SK-N-SH (cell line): Measurements from ENCODE around the gene COMMD3. TPM values are rescaled to one million over a fixed set of nuclear protein-coding genes. Genes with fewer than 3 reads are reported as not detected.

Source experiments
- CTCF ChIA-PET: fragments of 300-600, 350-600 bp; formaldehyde crosslinking; extraction: SDS; loops from one replicate; lab custom pipeline; 2021; lab: Yijun Ruan, JAX
- POLR2A ChIA-PET: fragments of 350-600 bp; sonication (Branson Sonifier 250); formaldehyde crosslinking; extraction: SDS; loops from one replicate; lab custom pipeline; 2020; ENCODE audit warnings: antibody characterized with exemption, inconsistent platforms; lab: Yijun Ruan, JAX
- DNase-seq: peaks from one replicate; pipeline ENCODE4 v3.0.0; 2012
- H2AFZ ChIP-seq: fragments of 200-600 bp; sonication (generic); 2 replicates; pipeline ENCODE4 v1.8.1; 2016; ENCODE audit warnings: antibody characterized with exemption, mild to moderate bottlenecking, low read depth
- H3F3A ChIP-seq: fragments of 200-600 bp; sonication (generic); replicated peaks from 2 replicates; pipeline ENCODE3; 2016; ENCODE audit warnings: antibody characterized with exemption, mild to moderate bottlenecking; ENCODE audit not compliant: insufficient read depth
- H3K27ac ChIP-seq, 2 experiments: fragments of 200-500 bp in 1 of 2; fragments of 200-600 bp in 1 of 2; sonication (Bioruptor generic) in 1 of 2; sonication (generic), shearing (Covaris generic) in 1 of 2; 2 replicates each; pipeline versions ENCODE4 v1.5.1 to v1.6.1; 2014 to 2016; ENCODE audit warnings: low read depth in 2 of 2, inconsistent platforms in 1 of 2, low read length in 1 of 2, mild to moderate bottlenecking in 1 of 2, mixed read lengths in 1 of 2
- H3K27me3 ChIP-seq: fragments of 200-600 bp; sonication (generic), shearing (Covaris generic); 2 replicates; pipeline ENCODE4 v1.6.1; 2016; ENCODE audit warnings: mixed run types; ENCODE audit not compliant: insufficient read depth
- H3K36me3 ChIP-seq, 2 experiments: fragments of 200-500 bp in 1 of 2; fragments of 200-600 bp in 1 of 2; sonication (Bioruptor generic) in 1 of 2; sonication (generic) in 1 of 2; replicated peaks in 1 of 2; 2 replicates each; pipeline versions ENCODE3 to v1.5.1; 2014 to 2016; ENCODE audit warnings: low read length in 1 of 2, mild to moderate bottlenecking in 1 of 2; ENCODE audit not compliant: insufficient read depth in 2 of 2, control insufficient read depth in 1 of 2
- H3K4me1 ChIP-seq, 2 experiments: fragments of 200-500 bp in 1 of 2; fragments of 200-600 bp in 1 of 2; sonication (Bioruptor generic) in 1 of 2; sonication (generic), shearing (Covaris generic) in 1 of 2; 2 replicates each; pipeline versions ENCODE4 v1.5.1 to v1.6.1; 2014 to 2016; ENCODE audit warnings: low read depth in 1 of 2, low read length in 1 of 2, mixed run types in 1 of 2; ENCODE audit not compliant: insufficient read depth in 2 of 2, control insufficient read depth in 1 of 2
- H3K4me2 ChIP-seq: fragments of 200-600 bp; sonication (generic), shearing (Covaris generic); 2 replicates; pipeline ENCODE4 v1.6.1; 2017; ENCODE audit warnings: mixed run types
- H3K4me3 ChIP-seq, 2 experiments: fragments of 200-500 bp in 1 of 2; fragments of 200-600 bp in 1 of 2; sonication (Bioruptor generic) in 1 of 2; sonication (generic), shearing (Covaris generic) in 1 of 2; 2 replicates each; pipeline versions ENCODE4 v1.5.1 to v1.8.1; 2014 to 2016; ENCODE audit warnings: low read depth in 2 of 2, inconsistent platforms in 1 of 2, low read length in 1 of 2, mild to moderate bottlenecking in 1 of 2, mixed read lengths in 1 of 2, moderate library complexity in 1 of 2
- H3K79me2 ChIP-seq: fragments of 200-600 bp; sonication (generic); 2 replicates; pipeline ENCODE4 v1.8.1; 2017; ENCODE audit warnings: mild to moderate bottlenecking; ENCODE audit not compliant: insufficient read depth
- H3K9ac ChIP-seq: fragments of 200-600 bp; sonication (generic); 2 replicates; pipeline ENCODE4 v1.6.1; 2017; ENCODE audit warnings: mixed run types
- H3K9me2 ChIP-seq: fragments of 200-600 bp; sonication (generic); 2 replicates; pipeline ENCODE4 v1.6.1; 2017; ENCODE audit warnings: mixed run types
- H3K9me3 ChIP-seq: fragments of 200-600 bp; sonication (generic); 2 replicates; pipeline ENCODE4 v1.6.1; 2017; ENCODE audit warnings: mixed run types, mild to moderate bottlenecking, moderate library complexity
- H4K20me1 ChIP-seq: fragments of 200-600 bp; sonication (generic); 2 replicates; pipeline ENCODE4 v1.6.1; 2017; ENCODE audit warnings: mild to moderate bottlenecking, mixed run types; ENCODE audit not compliant: insufficient read depth
- CHD2 ChIP-seq: fragments of 150-350 bp; IDR thresholded peaks from 2 replicates; pipeline ENCODE4 v1.6.1; 2018; ENCODE audit warnings: low read length; ENCODE audit not compliant: partially characterized antibody
- EZH2phosphoT487 ChIP-seq: fragments of 200-600 bp; sonication (generic); IDR thresholded peaks from 2 replicates; pipeline ENCODE4 v1.6.1; 2017; ENCODE audit warnings: low read depth, mixed run types, mild to moderate bottlenecking, antibody characterized with exemption, moderate library complexity, borderline replicate concordance
- FOXJ3 ChIP-seq: sonication (generic); formaldehyde crosslinking; IDR thresholded peaks from 2 replicates; pipeline ENCODE4 v1.5.1; 2020; ENCODE audit warnings: mild to moderate bottlenecking, missing genetic modification reagents
- FOXM1 ChIP-seq: IDR thresholded peaks from 2 replicates; pipeline ENCODE4 v1.4.0; 2012; ENCODE audit warnings: low read depth, mild to moderate bottlenecking
- GABPA ChIP-seq: IDR thresholded peaks from 2 replicates; pipeline ENCODE4 v1.4.0; 2012; ENCODE audit warnings: low read depth, mild to moderate bottlenecking
- GATA2 ChIP-seq: sonication (generic); formaldehyde crosslinking; IDR thresholded peaks from 2 replicates; pipeline ENCODE4 v1.5.0; 2020; ENCODE audit warnings: mild to moderate bottlenecking, missing genetic modification reagents
- JUND ChIP-seq: IDR thresholded peaks from 2 replicates; pipeline ENCODE4 v1.4.0; 2012
- NFIC ChIP-seq: IDR thresholded peaks from 2 replicates; pipeline ENCODE4 v1.4.0; 2012; ENCODE audit warnings: borderline replicate concordance
- NRF1 ChIP-seq: IDR thresholded peaks from 2 replicates; pipeline ENCODE4 v1.6.1; 2012; ENCODE audit warnings: low read depth, mild to moderate bottlenecking, low read length
- RFX5 ChIP-seq: IDR thresholded peaks from 2 replicates; pipeline ENCODE4 v1.6.1; 2012; ENCODE audit warnings: mild to moderate bottlenecking, improper control_type of control experiment, low read length
- SIN3A ChIP-seq: IDR thresholded peaks from 2 replicates; pipeline ENCODE4 v1.6.1; 2012; ENCODE audit warnings: low read depth, mild to moderate bottlenecking, low read length, moderate library complexity, borderline replicate concordance
- TEAD4 ChIP-seq: IDR thresholded peaks from 2 replicates; pipeline ENCODE4 v1.4.0; 2012; ENCODE audit warnings: mild to moderate bottlenecking, borderline replicate concordance; ENCODE audit not compliant: insufficient read depth
- WGBS: methylation state at CpG from one replicate; pipeline ENCODE4 v1.1.6; 2017; ENCODE audit warnings: low lambda C conversion rate; 5-methylcytosine and 5-hydroxymethylcytosine counted together
- polyA plus RNA-seq, 3 experiments: library from polyadenylated mRNA; depleted of rRNA; stranded (reverse); fragments of >200 nt; gene quantifications; 2 replicates each; pipeline ENCODE4 v1.2.3, GENCODE V29; 2012
- TF ChIP-seq, protein P1 (sequence below): fragments of 150-350 bp; IDR thresholded peaks from 2 replicates; pipeline ENCODE4 v1.6.1; 2016; ENCODE audit warnings: mild to moderate bottlenecking, low read depth, low read length
- TF ChIP-seq, protein P2 (sequence below): IDR thresholded peaks from 2 replicates; pipeline ENCODE4 v1.6.1; 2012; ENCODE audit warnings: mild to moderate bottlenecking, low read depth, low read length, moderate library complexity
- TF ChIP-seq, protein P3 (sequence below): fragments of 200-600 bp; sonication (generic); IDR thresholded peaks from 2 replicates; pipeline ENCODE4 v1.6.1; 2017; ENCODE audit warnings: antibody characterized with exemption, mild to moderate bottlenecking, moderate library complexity
- TF ChIP-seq, protein P4 (sequence below): IDR thresholded peaks from 2 replicates; pipeline ENCODE4 v1.4.0; 2012; ENCODE audit warnings: low read depth, borderline replicate concordance

The COMMD3 gene
- polyA plus RNA-seq, 1 of the 3 experiments (the other 2 are of a cell fraction): 26.9 TPM

DNA sequence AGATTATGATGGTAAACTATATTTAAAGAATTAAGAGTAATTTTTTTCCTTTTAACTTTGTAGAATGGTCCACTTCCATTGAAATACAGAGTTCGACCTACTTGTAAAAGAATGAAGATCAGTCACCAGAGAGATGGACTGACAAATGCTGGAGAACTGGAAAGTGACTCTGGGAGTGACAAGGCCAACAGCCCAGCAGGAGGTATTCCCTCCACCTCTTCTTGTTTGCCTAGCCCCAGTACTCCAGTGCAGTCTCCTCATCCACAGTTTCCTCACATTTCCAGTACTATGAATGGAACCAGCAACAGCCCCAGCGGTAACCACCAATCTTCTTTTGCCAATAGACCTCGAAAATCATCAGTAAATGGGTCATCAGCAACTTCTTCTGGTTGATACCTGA is 13.0 kb downstream of the COMMD3 start:
- Histone ChIP-seq H3K9me2 (no peaks in the 10 kb centered on the region), H3K36me3 (peaks cover 47 to 54% of the 10 kb centered on the region in 2 experiments), H3K4me2 (no peak overlapping the region), H2AFZ (no peak overlapping the region), H3K9ac (no peak overlapping the region), H3K27me3 (no peaks in the 10 kb centered on the region), H3F3A (peaks cover 18% of the 10 kb centered on the region), H3K4me1 (peaks cover 0 to 11% of the 10 kb centered on the region in 2 experiments; a peak in 2 of 4 replicates), H3K9me3 (no peaks in the 10 kb centered on the region), H4K20me1 (peaks cover 7% of the 10 kb centered on the region; the same call in 1 of the 2 replicates), H3K79me2 (peaks cover 9% of the 10 kb centered on the region), H3K4me3 (no peak overlapping the region), H3K27ac (no peak overlapping the region)
- WGBS: 92% methylated on average over 3 of the region's 3 CpGs
- DNase-seq: no peak
- TF ChIP-seq FOXJ3: no peak
- TF ChIP-seq, protein P1, sequence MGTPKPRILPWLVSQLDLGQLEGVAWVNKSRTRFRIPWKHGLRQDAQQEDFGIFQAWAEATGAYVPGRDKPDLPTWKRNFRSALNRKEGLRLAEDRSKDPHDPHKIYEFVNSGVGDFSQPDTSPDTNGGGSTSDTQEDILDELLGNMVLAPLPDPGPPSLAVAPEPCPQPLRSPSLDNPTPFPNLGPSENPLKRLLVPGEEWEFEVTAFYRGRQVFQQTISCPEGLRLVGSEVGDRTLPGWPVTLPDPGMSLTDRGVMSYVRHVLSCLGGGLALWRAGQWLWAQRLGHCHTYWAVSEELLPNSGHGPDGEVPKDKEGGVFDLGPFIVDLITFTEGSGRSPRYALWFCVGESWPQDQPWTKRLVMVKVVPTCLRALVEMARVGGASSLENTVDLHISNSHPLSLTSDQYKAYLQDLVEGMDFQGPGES: no peak
- TF ChIP-seq GATA2 (CRISPR knock-in tag): no peak
- TF ChIP-seq, protein P2, sequence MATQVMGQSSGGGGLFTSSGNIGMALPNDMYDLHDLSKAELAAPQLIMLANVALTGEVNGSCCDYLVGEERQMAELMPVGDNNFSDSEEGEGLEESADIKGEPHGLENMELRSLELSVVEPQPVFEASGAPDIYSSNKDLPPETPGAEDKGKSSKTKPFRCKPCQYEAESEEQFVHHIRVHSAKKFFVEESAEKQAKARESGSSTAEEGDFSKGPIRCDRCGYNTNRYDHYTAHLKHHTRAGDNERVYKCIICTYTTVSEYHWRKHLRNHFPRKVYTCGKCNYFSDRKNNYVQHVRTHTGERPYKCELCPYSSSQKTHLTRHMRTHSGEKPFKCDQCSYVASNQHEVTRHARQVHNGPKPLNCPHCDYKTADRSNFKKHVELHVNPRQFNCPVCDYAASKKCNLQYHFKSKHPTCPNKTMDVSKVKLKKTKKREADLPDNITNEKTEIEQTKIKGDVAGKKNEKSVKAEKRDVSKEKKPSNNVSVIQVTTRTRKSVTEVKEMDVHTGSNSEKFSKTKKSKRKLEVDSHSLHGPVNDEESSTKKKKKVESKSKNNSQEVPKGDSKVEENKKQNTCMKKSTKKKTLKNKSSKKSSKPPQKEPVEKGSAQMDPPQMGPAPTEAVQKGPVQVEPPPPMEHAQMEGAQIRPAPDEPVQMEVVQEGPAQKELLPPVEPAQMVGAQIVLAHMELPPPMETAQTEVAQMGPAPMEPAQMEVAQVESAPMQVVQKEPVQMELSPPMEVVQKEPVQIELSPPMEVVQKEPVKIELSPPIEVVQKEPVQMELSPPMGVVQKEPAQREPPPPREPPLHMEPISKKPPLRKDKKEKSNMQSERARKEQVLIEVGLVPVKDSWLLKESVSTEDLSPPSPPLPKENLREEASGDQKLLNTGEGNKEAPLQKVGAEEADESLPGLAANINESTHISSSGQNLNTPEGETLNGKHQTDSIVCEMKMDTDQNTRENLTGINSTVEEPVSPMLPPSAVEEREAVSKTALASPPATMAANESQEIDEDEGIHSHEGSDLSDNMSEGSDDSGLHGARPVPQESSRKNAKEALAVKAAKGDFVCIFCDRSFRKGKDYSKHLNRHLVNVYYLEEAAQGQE: no peak
- TF ChIP-seq RFX5: no peak
- TF ChIP-seq, protein P3, sequence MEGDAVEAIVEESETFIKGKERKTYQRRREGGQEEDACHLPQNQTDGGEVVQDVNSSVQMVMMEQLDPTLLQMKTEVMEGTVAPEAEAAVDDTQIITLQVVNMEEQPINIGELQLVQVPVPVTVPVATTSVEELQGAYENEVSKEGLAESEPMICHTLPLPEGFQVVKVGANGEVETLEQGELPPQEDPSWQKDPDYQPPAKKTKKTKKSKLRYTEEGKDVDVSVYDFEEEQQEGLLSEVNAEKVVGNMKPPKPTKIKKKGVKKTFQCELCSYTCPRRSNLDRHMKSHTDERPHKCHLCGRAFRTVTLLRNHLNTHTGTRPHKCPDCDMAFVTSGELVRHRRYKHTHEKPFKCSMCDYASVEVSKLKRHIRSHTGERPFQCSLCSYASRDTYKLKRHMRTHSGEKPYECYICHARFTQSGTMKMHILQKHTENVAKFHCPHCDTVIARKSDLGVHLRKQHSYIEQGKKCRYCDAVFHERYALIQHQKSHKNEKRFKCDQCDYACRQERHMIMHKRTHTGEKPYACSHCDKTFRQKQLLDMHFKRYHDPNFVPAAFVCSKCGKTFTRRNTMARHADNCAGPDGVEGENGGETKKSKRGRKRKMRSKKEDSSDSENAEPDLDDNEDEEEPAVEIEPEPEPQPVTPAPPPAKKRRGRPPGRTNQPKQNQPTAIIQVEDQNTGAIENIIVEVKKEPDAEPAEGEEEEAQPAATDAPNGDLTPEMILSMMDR: no peak
- no peak for TF ChIP-seq GABPA
- TF ChIP-seq NRF1: no peak
- ChIA-PET CTCF (no interaction called here), POLR2A (no interaction called here)

DNA sequence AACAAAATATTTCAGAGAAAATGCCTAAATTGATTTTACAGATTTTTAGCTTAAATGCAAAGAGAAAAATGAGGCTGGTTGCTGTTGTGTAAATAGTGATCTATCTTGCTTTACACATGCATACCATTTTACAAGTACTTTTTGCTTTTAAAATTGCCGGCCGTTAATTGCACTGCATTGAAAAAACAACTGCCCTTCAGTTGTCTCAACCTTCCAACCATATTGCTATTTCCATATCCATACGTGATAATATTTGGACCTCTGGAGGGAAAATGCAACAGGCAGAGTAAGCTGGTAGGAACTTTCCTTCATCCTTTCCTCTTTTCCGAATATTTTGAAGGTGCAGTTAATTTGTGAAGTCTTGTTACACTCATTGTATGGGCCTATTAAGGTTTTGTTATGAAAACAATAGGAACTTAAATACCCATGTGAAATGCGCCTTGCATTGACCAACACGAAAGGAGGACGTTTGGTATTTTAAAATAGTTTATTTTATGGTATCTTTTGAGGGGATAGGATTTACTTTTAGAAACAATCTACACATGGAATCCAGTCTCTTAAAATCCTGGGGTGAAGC is 16.0 kb downstream of the COMMD3 start:
- Histone ChIP-seq H3K9me3 (no peaks in the 10 kb centered on the region), H4K20me1 (no peaks in the 10 kb centered on the region), H3K79me2 (no peaks in the 10 kb centered on the region; the same call in 1 of the 2 replicates), H3K4me2 (no peak overlapping the region), H3K9me2 (no peaks in the 10 kb centered on the region), H3K27ac (no peak overlapping the region), H3K4me1 (no peaks in the 10 kb centered on the region; a peak in 1 of 4 replicates), H3K27me3 (peaks cover 10% of the 10 kb centered on the region), H3F3A (peaks cover 15% of the 10 kb centered on the region), H3K36me3 (peaks cover 41 to 50% of the 10 kb centered on the region in 2 experiments), H3K9ac (no peak overlapping the region), H2AFZ (no peak overlapping the region), H3K4me3 (no peak overlapping the region)
- ChIA-PET POLR2A (no interaction called here), CTCF (interaction anchor here (1.3 kb wide), 1 partner anchor 321 kb away, joined by 3 read pairs; no protein-coding TSS in a partner anchor)
- DNase-seq: no peak
- WGBS: 92% methylated on average over 7 of the region's 7 CpGs
- no peak for TF ChIP-seq FOXM1
- TF ChIP-seq, protein P4, sequence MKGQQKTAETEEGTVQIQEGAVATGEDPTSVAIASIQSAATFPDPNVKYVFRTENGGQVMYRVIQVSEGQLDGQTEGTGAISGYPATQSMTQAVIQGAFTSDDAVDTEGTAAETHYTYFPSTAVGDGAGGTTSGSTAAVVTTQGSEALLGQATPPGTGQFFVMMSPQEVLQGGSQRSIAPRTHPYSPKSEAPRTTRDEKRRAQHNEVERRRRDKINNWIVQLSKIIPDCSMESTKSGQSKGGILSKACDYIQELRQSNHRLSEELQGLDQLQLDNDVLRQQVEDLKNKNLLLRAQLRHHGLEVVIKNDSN: no peak
- no peak for TF ChIP-seq EZH2phosphoT487
- no peak for TF ChIP-seq NFIC
- TF ChIP-seq SIN3A: no peak
- TF ChIP-seq TEAD4: no peak
- TF ChIP-seq CHD2: no peak
- no peak for TF ChIP-seq JUND
- TF ChIP-seq, protein P2: no peak
